ENCODE measurements around the gene OR1S2. TPM values are rescaled to one million over a fixed set of nuclear protein-coding genes. Genes with fewer than 3 reads are reported as not detected.

The OR1S2 gene
- polyA plus RNA-seq, 1 donor from 2014 or later, result not detected

- Histone ChIP-seq H2AFZ (ENCODE audit: low read depth, low read length) (no peak overlapping the region), H4K20me1 (ENCODE audit: insufficient read depth) (no peaks in the 10 kb centered on the region), H3K4me3 (ENCODE audit: low read length) (no peak overlapping the region), H3K36me3 (ENCODE audit: insufficient read depth, low read length) (no peaks in the 10 kb centered on the region), H3K9me2 (ENCODE audit: insufficient read depth, low read length) (no peaks in the 10 kb centered on the region), H3K79me2 (replicated peaks; ENCODE audit: insufficient read depth, low read length) (no peaks in the 10 kb centered on the region), H3F3A (ENCODE audit: insufficient read depth, low read length, poor library complexity, severe bottlenecking) (no peaks in the 10 kb centered on the region), H3K27ac (ENCODE audit: low read length) (no peak overlapping the region), H3K27me3 (ENCODE audit: insufficient read depth, low read depth, low read length) (no peaks in the 10 kb centered on the region), H3K4me2 (ENCODE audit: low read length) (no peak overlapping the region), H3K9ac (ENCODE audit: low read length) (no peak overlapping the region), H3K9me3 (ENCODE audit: low read length) (no peaks in the 10 kb centered on the region)
- no peak for TF ChIP-seq TAF1 (IDR thresholded peaks at IDR 0.05; ENCODE audit: low read depth)
- TF ChIP-seq EP300 (conservative IDR thresholded peaks at IDR 0.05; ENCODE audit: poor library complexity, severe bottlenecking), result no peak
- no peak for TF ChIP-seq RAD21 (conservative IDR thresholded peaks at IDR 0.05)
- no peak for TF ChIP-seq CTCF (IDR thresholded peaks at IDR 0.05; ENCODE audit: poor library complexity, severe bottlenecking)
- TF ChIP-seq EZH2 (IDR thresholded peaks at IDR 0.05; ENCODE audit: borderline replicate concordance, insufficient read depth, low read length, poor library complexity, severe bottlenecking), result no peak
- no peak for TF ChIP-seq REST (IDR thresholded peaks at IDR 0.05; ENCODE audit: borderline replicate concordance)
- no peak for TF ChIP-seq SMC3 (conservative IDR thresholded peaks at IDR 0.05; ENCODE audit: poor library complexity)
- TF ChIP-seq POLR2AphosphoS5 (IDR thresholded peaks at IDR 0.05), result no peak
- no peak for TF ChIP-seq MXI1 (conservative IDR thresholded peaks at IDR 0.05; ENCODE audit: poor library complexity, severe bottlenecking)
Measured at GRCh38 chr11:58186938-58187337, 17.0 kb downstream of the OR1S2 start.

- H3K27ac ChIP-seq (ENCODE audit: low read length), result no peak overlapping the region
- H4K20me1 ChIP-seq (ENCODE audit: insufficient read depth), result no peaks in the 10 kb centered on the region
- H3F3A ChIP-seq (ENCODE audit: insufficient read depth, low read length, poor library complexity, severe bottlenecking), result no peaks in the 10 kb centered on the region
- no peak for TF ChIP-seq SMC3 (conservative IDR thresholded peaks at IDR 0.05; ENCODE audit: poor library complexity)
- no peak for TF ChIP-seq REST (IDR thresholded peaks at IDR 0.05; ENCODE audit: borderline replicate concordance)
- TF ChIP-seq TAF1 (IDR thresholded peaks at IDR 0.05; ENCODE audit: low read depth), result no peak
- no peak for TF ChIP-seq POLR2AphosphoS5 (IDR thresholded peaks at IDR 0.05)
- TF ChIP-seq EZH2 (IDR thresholded peaks at IDR 0.05; ENCODE audit: borderline replicate concordance, insufficient read depth, low read length, poor library complexity, severe bottlenecking), result no peak
- no peak for TF ChIP-seq EP300 (conservative IDR thresholded peaks at IDR 0.05; ENCODE audit: poor library complexity, severe bottlenecking)
- no peak for TF ChIP-seq RAD21 (conservative IDR thresholded peaks at IDR 0.05)
- no peak for TF ChIP-seq MXI1 (conservative IDR thresholded peaks at IDR 0.05; ENCODE audit: poor library complexity, severe bottlenecking)
- TF ChIP-seq CTCF (IDR thresholded peaks at IDR 0.05; ENCODE audit: poor library complexity, severe bottlenecking), result no peak
- no peak overlapping the region for H2AFZ ChIP-seq (ENCODE audit: low read depth, low read length)
- H3K4me2 ChIP-seq (ENCODE audit: low read length), result no peak overlapping the region
- no peak overlapping the region for H3K9ac ChIP-seq (ENCODE audit: low read length)
- no peak overlapping the region for H3K4me3 ChIP-seq (ENCODE audit: low read length)
- no peaks in the 10 kb centered on the region for H3K79me2 ChIP-seq (replicated peaks; ENCODE audit: insufficient read depth, low read length)
- H3K9me2 ChIP-seq (ENCODE audit: insufficient read depth, low read length), result no peaks in the 10 kb centered on the region
- no peaks in the 10 kb centered on the region for H3K9me3 ChIP-seq (ENCODE audit: low read length)
- no peaks in the 10 kb centered on the region for H3K27me3 ChIP-seq (ENCODE audit: insufficient read depth, low read depth, low read length)
- no peaks in the 10 kb centered on the region for H3K36me3 ChIP-seq (ENCODE audit: insufficient read depth, low read length)
Measured at GRCh38 chr11:58179648-58180047, 24.3 kb downstream of the OR1S2 start.
